22Rv1 (cell line): ENCODE results near the gene PRRX1.

Experiments
- ZFX ChIP-seq: fragments of 450-650 bp; IDR thresholded peaks from 2 replicates; pipeline ENCODE4 v1.6.1; 2017; ENCODE audit warnings: antibody characterized with exemption, borderline replicate concordance
- TF ChIP-seq, protein P1 (sequence below): fragments of 450-650 bp; IDR thresholded peaks from 2 replicates; pipeline ENCODE4 v1.5.1; 2017; ENCODE audit warnings: mild to moderate bottlenecking

DNA sequence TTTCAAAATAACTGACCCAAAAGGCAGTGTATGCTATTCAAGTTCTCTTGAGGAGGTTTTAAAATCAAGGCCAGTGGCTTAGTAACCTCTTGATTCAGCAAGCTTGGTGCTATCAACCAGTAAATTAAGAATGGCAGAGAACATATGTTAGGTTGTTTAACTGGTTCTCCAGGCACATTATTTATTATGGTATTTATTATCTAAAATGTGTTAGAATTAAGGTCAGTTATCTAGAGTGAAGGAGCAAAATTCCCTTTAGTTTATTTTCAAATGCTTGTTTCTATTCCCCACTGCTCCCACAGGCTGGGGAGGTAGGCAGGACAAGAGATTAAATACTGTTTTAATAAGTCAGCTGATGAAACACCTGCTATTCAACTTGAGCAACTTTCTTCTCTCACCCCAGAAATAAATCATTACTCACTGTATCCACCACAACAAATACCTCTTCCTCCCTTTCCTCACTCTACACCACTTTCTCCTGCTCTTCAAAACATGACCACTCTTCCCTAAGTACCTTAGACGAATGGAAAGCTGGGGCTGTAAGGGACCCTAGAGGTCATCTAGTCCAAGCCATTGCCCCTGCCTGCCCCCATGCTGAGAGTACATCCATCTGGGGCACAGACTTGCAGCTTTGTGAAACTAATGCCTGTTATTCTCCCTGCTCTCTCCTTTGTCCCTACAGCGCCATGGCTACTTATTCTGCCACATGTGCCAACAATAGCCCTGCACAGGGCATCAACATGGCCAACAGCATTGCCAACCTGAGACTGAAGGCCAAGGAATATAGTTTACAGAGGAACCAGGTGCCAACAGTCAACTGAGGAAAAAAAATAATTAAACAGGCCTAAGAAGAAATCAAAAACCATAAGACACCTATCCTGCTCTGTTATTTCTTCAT is 71.7 kb downstream of the PRRX1 start:
- TF ChIP-seq, protein P1, sequence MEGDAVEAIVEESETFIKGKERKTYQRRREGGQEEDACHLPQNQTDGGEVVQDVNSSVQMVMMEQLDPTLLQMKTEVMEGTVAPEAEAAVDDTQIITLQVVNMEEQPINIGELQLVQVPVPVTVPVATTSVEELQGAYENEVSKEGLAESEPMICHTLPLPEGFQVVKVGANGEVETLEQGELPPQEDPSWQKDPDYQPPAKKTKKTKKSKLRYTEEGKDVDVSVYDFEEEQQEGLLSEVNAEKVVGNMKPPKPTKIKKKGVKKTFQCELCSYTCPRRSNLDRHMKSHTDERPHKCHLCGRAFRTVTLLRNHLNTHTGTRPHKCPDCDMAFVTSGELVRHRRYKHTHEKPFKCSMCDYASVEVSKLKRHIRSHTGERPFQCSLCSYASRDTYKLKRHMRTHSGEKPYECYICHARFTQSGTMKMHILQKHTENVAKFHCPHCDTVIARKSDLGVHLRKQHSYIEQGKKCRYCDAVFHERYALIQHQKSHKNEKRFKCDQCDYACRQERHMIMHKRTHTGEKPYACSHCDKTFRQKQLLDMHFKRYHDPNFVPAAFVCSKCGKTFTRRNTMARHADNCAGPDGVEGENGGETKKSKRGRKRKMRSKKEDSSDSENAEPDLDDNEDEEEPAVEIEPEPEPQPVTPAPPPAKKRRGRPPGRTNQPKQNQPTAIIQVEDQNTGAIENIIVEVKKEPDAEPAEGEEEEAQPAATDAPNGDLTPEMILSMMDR, result no peak
- TF ChIP-seq ZFX, result no peak
